HCT116 (cell line): Measurements from ENCODE around the gene RNF130. TPM values are rescaled to one million over a fixed set of nuclear protein-coding genes. Genes with fewer than 3 reads are reported as not detected.

ENCODE experiments used
- ATAC-seq: fragments of 200-7000 bp; cut with Tn5 transposase; 2 replicates; pipeline ENCODE4 v1.9.1; 2020; ENCODE audit warnings: mild to moderate bottlenecking, moderate library complexity
- BruUV-seq: library from RNA; stranded (reverse); fragments of 400-500 nt; replicated peaks from 2 replicates; lab custom pipeline; 2021; lab: Mats Ljungman, UMichigan
- CTCF ChIA-PET: fragments of 300-600 bp; sonication (Branson Sonifier 250); formaldehyde crosslinking; loops from one replicate; lab custom pipeline; 2021; ENCODE audit warnings: antibody characterized with exemption; lab: Charles Lee
- POLR2A ChIA-PET: fragments of 300-600, 350-600 bp; sonication (Branson Sonifier 250); formaldehyde crosslinking; loops from one replicate; lab custom pipeline; 2021; ENCODE audit warnings: antibody characterized with exemption; lab: Charles Lee
- RAD21 ChIA-PET, 2 experiments: fragments of 300-600 bp; sonication (Branson Sonifier 250); formaldehyde crosslinking; loops; one replicate each; lab custom pipeline; 2023; ENCODE audit warnings: low total read pairs in 2 of 2; ENCODE audit not compliant: uncharacterized antibody in 2 of 2, unreplicated experiment in 2 of 2, low non-redundant PET in 1 of 2; lab: Charles Lee
- DNase-seq: peaks from one replicate; pipeline ENCODE4 v3.0.0-alpha.2; 2010; ENCODE audit warnings: low read depth, low spot score
- H2AFZ ChIP-seq: fragments of 200-600 bp; shearing (Covaris generic), sonication (generic); 2 replicates; pipeline ENCODE4 v1.6.1; 2017; ENCODE audit warnings: low read depth, mixed run types, mixed read lengths, antibody characterized with exemption, low read length; ENCODE audit not compliant: poor library complexity, severe bottlenecking
- H3K27ac ChIP-seq: 2 replicates; pipeline ENCODE4 v1.5.1; 2012; ENCODE audit warnings: low read depth, low read length
- H3K27me3 ChIP-seq: fragments of 200-600 bp; sonication (generic); 2 replicates; pipeline ENCODE4 v1.6.1; 2016; ENCODE audit warnings: mixed run types, low read length, mixed read lengths; ENCODE audit not compliant: insufficient read depth
- H3K36me3 ChIP-seq, 2 experiments: fragments of 200-500 bp in 1 of 2; fragments of 200-600 bp in 1 of 2; sonication (Bioruptor generic) in 1 of 2; sonication (generic) in 1 of 2; 2 replicates each; pipeline versions ENCODE4 v1.5.1 to v1.6.1; 2014 to 2016; ENCODE audit warnings: low read length in 2 of 2, inconsistent platforms in 1 of 2, mixed read lengths in 1 of 2, mixed run types in 1 of 2; ENCODE audit not compliant: insufficient read depth in 2 of 2, control insufficient read depth in 1 of 2
- H3K4me1 ChIP-seq, 2 experiments: fragments of 200-600 bp in 1 of 2; sonication (generic) in 1 of 2; 2 replicates each; pipeline versions ENCODE4 v1.5.1 to v1.6.1; 2012 to 2017; ENCODE audit warnings: low read length in 2 of 2, inconsistent platforms in 1 of 2, mild to moderate bottlenecking in 1 of 2, mixed read lengths in 1 of 2, mixed run types in 1 of 2, moderate library complexity in 1 of 2; ENCODE audit not compliant: insufficient read depth in 2 of 2, control insufficient read depth in 1 of 2
- H3K4me2 ChIP-seq: fragments of 200-600 bp; sonication (generic); 2 replicates; pipeline ENCODE4 v1.6.1; 2017; ENCODE audit warnings: mixed run types, low read length, mixed read lengths
- H3K4me3 ChIP-seq, 2 experiments: fragments of 200-600 bp in 1 of 2; sonication (generic) in 1 of 2; replicated peaks in 1 of 2; 2 replicates each; pipeline ENCODE4 v1.5.1; 2011 to 2016; ENCODE audit warnings: low read length in 2 of 2, control low read depth in 1 of 2, low read depth in 1 of 2, mild to moderate bottlenecking in 1 of 2, mixed read lengths in 1 of 2, mixed run types in 1 of 2
- H3K79me2 ChIP-seq: fragments of 200-600 bp; sonication (generic); 2 replicates; pipeline ENCODE4 v1.6.1; 2017; ENCODE audit warnings: mild to moderate bottlenecking, mixed run types, low read length, moderate library complexity, mixed read lengths; ENCODE audit not compliant: insufficient read depth
- H3K9ac ChIP-seq: fragments of 200-600 bp; sonication (generic); 2 replicates; pipeline ENCODE4 v1.6.1; 2016; ENCODE audit warnings: low read length, mixed read lengths
- H3K9me2 ChIP-seq: fragments of 200-600 bp; sonication (generic), shearing (Covaris generic); 2 replicates; pipeline ENCODE4 v1.6.1; 2017; ENCODE audit warnings: mixed run types, mild to moderate bottlenecking, moderate library complexity; ENCODE audit not compliant: insufficient read depth
- H3K9me3 ChIP-seq, 2 experiments: fragments of 200-500 bp in 1 of 2; fragments of 200-600 bp in 1 of 2; sonication (Bioruptor generic) in 1 of 2; sonication (generic) in 1 of 2; 2 replicates each; pipeline ENCODE4 v1.6.1; 2014 to 2017; ENCODE audit warnings: low read length in 2 of 2, mixed read lengths in 2 of 2, inconsistent platforms in 1 of 2, low read depth in 1 of 2, mild to moderate bottlenecking in 1 of 2, mixed run types in 1 of 2, moderate library complexity in 1 of 2; ENCODE audit not compliant: control insufficient read depth in 1 of 2, insufficient read depth in 1 of 2
- H4K20me1 ChIP-seq: fragments of 200-600 bp; sonication (generic), shearing (Covaris generic); 2 replicates; pipeline ENCODE4 v1.6.1; 2017; ENCODE audit warnings: mixed run types, mild to moderate bottlenecking, moderate library complexity; ENCODE audit not compliant: insufficient read depth
- CBX3 ChIP-seq: IDR thresholded peaks from 2 replicates; pipeline ENCODE4 v1.6.1; 2012; ENCODE audit warnings: low read depth
- CEBPB ChIP-seq: IDR thresholded peaks from 2 replicates; pipeline ENCODE4 v1.6.1; 2012; ENCODE audit warnings: low read depth
- JUND ChIP-seq: IDR thresholded peaks from 2 replicates; pipeline ENCODE4 v1.6.1; 2012
- POLR2A ChIP-seq: IDR thresholded peaks from 2 replicates; pipeline ENCODE4 v1.7.0; 2011; ENCODE audit warnings: borderline replicate concordance; ENCODE audit not compliant: insufficient read depth, insufficient read length; ENCODE audit errors: extremely low read depth
- POLR2AphosphoS5 ChIP-seq: IDR thresholded peaks from 2 replicates; pipeline ENCODE4 v1.6.1; 2011; ENCODE audit warnings: mild to moderate bottlenecking, low read depth, low read length, moderate library complexity
- SP1 ChIP-seq: IDR thresholded peaks from 2 replicates; pipeline ENCODE4 v1.6.1; 2012; ENCODE audit warnings: low read depth
- SRF ChIP-seq: IDR thresholded peaks from 2 replicates; pipeline ENCODE4 v1.6.1; 2012; ENCODE audit warnings: low read depth
- intact Hi-C: fragments of 100-400 bp; cut with micrococcal nuclease; formaldehyde crosslinking; loops from 2 replicates; pipeline ENCODE4 v1.10.0; 2022
- total RNA-seq: library from RNA; stranded (reverse); gene quantifications from one replicate; pipeline ENCODE4 v1.2.1, GENCODE V29; 2021; ENCODE audit not compliant: unreplicated experiment
- TF ChIP-seq, protein P1 (sequence below): IDR thresholded peaks from 2 replicates; pipeline ENCODE4 v1.6.1; 2012
- TF ChIP-seq, protein P2 (sequence below): IDR thresholded peaks from 2 replicates; pipeline ENCODE4 v1.6.1; 2012
- TF ChIP-seq, protein P3 (sequence below): IDR thresholded peaks from 2 replicates; pipeline ENCODE4 v1.6.1; 2011; ENCODE audit warnings: mild to moderate bottlenecking, low read length, moderate library complexity; ENCODE audit not compliant: insufficient replicate concordance; ENCODE audit errors: extremely low read depth

The RNF130 gene
- total RNA-seq, 1 experiment from 2014 or later: 34.9 TPM

DNA sequence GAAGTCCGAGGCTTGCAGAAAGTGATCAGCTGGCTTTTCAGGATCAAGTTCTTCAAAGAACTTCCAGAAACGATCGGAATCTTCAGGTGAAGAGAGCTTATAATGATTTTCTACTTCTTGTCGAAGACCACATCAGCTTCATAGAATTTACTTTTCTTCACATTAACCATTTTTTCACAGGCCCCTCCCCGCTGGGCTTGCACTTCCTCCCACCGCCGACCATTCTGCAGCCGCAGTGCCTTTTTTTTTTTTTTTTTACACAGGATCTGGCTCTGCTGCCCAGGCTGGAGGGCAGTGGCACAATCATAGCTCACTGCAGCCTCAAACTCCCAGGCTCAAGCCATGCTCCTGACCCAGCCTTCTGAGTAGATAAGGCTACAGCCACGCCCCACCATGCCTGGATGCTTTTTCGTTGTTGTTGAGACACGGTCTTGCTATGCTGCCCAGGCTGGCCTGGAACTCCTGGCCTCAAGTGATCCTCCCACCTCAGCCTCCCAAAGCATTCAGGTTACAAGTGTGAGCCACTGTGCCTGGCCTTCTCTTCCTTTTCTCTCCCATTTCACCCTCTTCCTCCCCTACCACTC is 15.3 kb upstream of the RNF130 start:
- TF ChIP-seq POLR2A: no peak
- TF ChIP-seq SRF: no peak
- no peak for TF ChIP-seq JUND
- TF ChIP-seq, protein P1, sequence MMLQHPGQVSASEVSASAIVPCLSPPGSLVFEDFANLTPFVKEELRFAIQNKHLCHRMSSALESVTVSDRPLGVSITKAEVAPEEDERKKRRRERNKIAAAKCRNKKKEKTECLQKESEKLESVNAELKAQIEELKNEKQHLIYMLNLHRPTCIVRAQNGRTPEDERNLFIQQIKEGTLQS: no peak
- no peak for TF ChIP-seq CEBPB
- TF ChIP-seq SP1: no peak
- TF ChIP-seq, protein P2, sequence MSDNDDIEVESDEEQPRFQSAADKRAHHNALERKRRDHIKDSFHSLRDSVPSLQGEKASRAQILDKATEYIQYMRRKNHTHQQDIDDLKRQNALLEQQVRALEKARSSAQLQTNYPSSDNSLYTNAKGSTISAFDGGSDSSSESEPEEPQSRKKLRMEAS: no peak
- TF ChIP-seq, protein P3, sequence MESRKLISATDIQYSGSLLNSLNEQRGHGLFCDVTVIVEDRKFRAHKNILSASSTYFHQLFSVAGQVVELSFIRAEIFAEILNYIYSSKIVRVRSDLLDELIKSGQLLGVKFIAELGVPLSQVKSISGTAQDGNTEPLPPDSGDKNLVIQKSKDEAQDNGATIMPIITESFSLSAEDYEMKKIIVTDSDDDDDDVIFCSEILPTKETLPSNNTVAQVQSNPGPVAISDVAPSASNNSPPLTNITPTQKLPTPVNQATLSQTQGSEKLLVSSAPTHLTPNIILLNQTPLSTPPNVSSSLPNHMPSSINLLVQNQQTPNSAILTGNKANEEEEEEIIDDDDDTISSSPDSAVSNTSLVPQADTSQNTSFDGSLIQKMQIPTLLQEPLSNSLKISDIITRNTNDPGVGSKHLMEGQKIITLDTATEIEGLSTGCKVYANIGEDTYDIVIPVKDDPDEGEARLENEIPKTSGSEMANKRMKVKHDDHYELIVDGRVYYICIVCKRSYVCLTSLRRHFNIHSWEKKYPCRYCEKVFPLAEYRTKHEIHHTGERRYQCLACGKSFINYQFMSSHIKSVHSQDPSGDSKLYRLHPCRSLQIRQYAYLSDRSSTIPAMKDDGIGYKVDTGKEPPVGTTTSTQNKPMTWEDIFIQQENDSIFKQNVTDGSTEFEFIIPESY: no peak
- TF ChIP-seq CBX3: no peak
- TF ChIP-seq POLR2AphosphoS5: no peak
- ChIA-PET RAD21 (no interaction called here), CTCF (no interaction called here), POLR2A (no interaction called here)
- no peaks in the 10 kb centered on the region for H3K9me2 ChIP-seq
- H3K4me3 ChIP-seq: no peak overlapping the region
- no peaks in the 10 kb centered on the region for H3K9me3 ChIP-seq
- intact Hi-C loops: loop anchor here (10.0 kb wide), 1 partner anchor 182 kb away; the partner anchor contains the start of gene TBC1D9B
- H3K27ac ChIP-seq: no peak overlapping the region
- no peaks in the 10 kb centered on the region for H4K20me1 ChIP-seq
- H3K27me3 ChIP-seq: no peaks in the 10 kb centered on the region
- no peaks in the 10 kb centered on the region for H3K36me3 ChIP-seq
- DNase-seq (no peak), ATAC-seq (no peak)
- H3K9ac ChIP-seq: no peak overlapping the region
- no peaks in the 10 kb centered on the region for H3K79me2 ChIP-seq
- peaks cover 16 to 24% of the 10 kb centered on the region in 2 experiments; a peak in 3 of 4 replicates for H3K4me1 ChIP-seq
- H2AFZ ChIP-seq: no peak overlapping the region
- no TSS peak for BruUV-seq
- H3K4me2 ChIP-seq: no peak overlapping the region
